Chondrocyte (in vitro differentiated cells): Measurements from ENCODE around the gene SSBP4. TPM values are rescaled to one million over a fixed set of nuclear protein-coding genes. Genes with fewer than 3 reads are reported as not detected.
"Not testable (repeated sequence)": the region's sequence is repeated elsewhere in the genome, so short reads cannot be mapped to it uniquely, and the experiment has no call there.

Source experiments
- DNase-seq: peaks from one replicate; pipeline ENCODE4 v3.0.0; 2021; ENCODE audit warnings: mixed read lengths, low spot score
- H3K27ac Mint-ChIP-seq: one replicate; pipeline ENCODE4 v1.8.0; 2021; ENCODE audit warnings: mild to moderate bottlenecking, moderate library complexity, mixed read lengths; ENCODE audit not compliant: unreplicated experiment
- H3K27me3 Mint-ChIP-seq: 2 replicates; pipeline ENCODE4 v1.8.0; 2021; ENCODE audit warnings: low read depth, mixed read lengths
- H3K36me3 Mint-ChIP-seq: 2 replicates; pipeline ENCODE4 v1.8.0; 2021; ENCODE audit warnings: low read depth, mixed read lengths
- H3K4me1 Mint-ChIP-seq: 2 replicates; pipeline ENCODE4 v1.8.0; 2021; ENCODE audit warnings: low read depth, mild to moderate bottlenecking, mixed read lengths
- H3K4me3 Mint-ChIP-seq: one replicate; pipeline ENCODE4 v1.8.0; 2021; ENCODE audit warnings: mild to moderate bottlenecking, moderate library complexity, mixed read lengths; ENCODE audit not compliant: unreplicated experiment
- H3K9me3 Mint-ChIP-seq: 2 replicates; pipeline ENCODE4 v1.8.0; 2021; ENCODE audit warnings: low read depth, mixed read lengths
- total RNA-seq: library from RNA; stranded (reverse); gene quantifications from 3 replicates; pipeline ENCODE4 v1.2.1, GENCODE V29; 2021
- TF ChIP-seq, protein P1 (sequence below): fragments of 200-600 bp; sonication (generic); IDR thresholded peaks from 2 replicates; pipeline ENCODE4 v1.5.0; 2021; ENCODE audit warnings: antibody characterized with exemption, mild to moderate bottlenecking, moderate library complexity

SSBP4 gene
- total RNA-seq, 1 donor from 2014 or later = 56.3 TPM

- Mint-ChIP-seq H3K9me3 (no peaks in the 10 kb centered on the region), H3K4me3 (no peak overlapping the region), H3K27me3 (no peaks in the 10 kb centered on the region), H3K36me3 (peaks cover 6% of the 10 kb centered on the region), H3K27ac (no peak overlapping the region), H3K4me1 (peaks cover 17% of the 10 kb centered on the region)
- DNase-seq = no peak
- TF ChIP-seq, protein P1, sequence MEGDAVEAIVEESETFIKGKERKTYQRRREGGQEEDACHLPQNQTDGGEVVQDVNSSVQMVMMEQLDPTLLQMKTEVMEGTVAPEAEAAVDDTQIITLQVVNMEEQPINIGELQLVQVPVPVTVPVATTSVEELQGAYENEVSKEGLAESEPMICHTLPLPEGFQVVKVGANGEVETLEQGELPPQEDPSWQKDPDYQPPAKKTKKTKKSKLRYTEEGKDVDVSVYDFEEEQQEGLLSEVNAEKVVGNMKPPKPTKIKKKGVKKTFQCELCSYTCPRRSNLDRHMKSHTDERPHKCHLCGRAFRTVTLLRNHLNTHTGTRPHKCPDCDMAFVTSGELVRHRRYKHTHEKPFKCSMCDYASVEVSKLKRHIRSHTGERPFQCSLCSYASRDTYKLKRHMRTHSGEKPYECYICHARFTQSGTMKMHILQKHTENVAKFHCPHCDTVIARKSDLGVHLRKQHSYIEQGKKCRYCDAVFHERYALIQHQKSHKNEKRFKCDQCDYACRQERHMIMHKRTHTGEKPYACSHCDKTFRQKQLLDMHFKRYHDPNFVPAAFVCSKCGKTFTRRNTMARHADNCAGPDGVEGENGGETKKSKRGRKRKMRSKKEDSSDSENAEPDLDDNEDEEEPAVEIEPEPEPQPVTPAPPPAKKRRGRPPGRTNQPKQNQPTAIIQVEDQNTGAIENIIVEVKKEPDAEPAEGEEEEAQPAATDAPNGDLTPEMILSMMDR = no peak
These were observed 25.4 kb upstream of the SSBP4 start for GRCh38 chr19:18393836-18394235.

GRCh38 chr19:18396471-18397241 lies 22.5 kb upstream of the SSBP4 start:
- TF ChIP-seq, protein P1 = no peak
- Mint-ChIP-seq H3K4me3 (no peak overlapping the region), H3K27me3 (no peaks in the 10 kb centered on the region), H3K9me3 (no peaks in the 10 kb centered on the region), H3K27ac (no peak overlapping the region), H3K36me3 (no peaks in the 10 kb centered on the region), H3K4me1 (peaks cover 10% of the 10 kb centered on the region)
- DNase-seq = no peak

DNA sequence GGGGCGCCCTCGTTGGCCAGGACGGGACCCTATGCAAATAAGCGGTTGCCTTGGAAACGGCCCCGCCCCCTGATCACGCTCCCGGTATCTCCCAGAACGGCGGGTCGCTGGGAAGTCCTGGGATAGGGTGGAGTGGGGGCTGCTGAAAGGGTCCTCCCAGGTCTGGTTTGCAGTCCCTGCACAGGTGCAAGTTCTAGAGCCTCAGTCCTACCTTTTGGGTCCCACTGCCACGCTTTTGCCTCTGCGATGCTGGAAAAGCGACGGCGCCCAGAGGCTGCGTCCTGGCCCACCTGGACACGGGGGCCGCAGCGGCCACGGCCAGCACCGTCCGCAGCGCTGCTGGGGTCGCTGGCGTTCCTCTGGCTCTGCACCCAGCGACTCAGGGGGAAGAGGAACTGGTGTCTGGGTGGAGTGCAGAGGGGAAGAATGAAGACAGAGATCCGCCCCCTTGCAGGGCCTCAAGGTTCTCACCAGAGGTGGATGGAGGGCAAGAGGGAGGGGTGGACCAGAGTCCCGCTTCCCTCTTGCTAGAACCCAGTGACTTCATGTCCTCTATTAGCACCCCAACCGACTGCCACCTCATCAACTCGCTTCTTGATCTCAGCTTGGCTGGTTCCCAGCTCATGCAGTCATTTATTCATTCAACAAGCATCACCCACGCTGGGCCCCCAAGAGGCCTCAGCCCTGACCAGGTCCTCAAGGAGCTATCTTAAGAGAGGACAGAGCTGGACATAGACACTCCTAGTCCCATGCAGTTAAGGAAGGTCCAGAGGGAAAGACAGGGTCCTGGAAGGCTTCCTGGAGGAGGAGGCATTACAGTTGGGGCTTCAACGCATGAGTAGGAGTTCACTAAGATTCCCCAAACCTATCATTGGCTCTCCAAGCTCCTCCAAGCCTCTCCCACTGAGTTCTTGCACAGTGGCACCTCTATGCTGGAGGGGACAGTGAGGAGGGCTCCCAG lies 21.7 kb upstream of the SSBP4 start, which contains the start of gene LRRC25:
Gene LRRC25 (minus strand): TSS at position 381 of the 961 bp plus-strand sequence. CDS start 659 bp downstream, outside the sequence.
- Mint-ChIP-seq H3K27me3 (no peaks in the 10 kb centered on the region), H3K9me3 (no peaks in the 10 kb centered on the region), H3K27ac (no peak within 1 kb of the TSS), H3K4me1 (peaks cover 15% of the 10 kb centered on the region), H3K36me3 (no peaks in the 10 kb centered on the region), H3K4me3 (no peak within 1 kb of the TSS)
- TF ChIP-seq, protein P1 = no peak
- DNase-seq = no peak

- Mint-ChIP-seq H3K4me3 (no peak overlapping the region), H3K4me1 (peaks cover 18% of the 10 kb centered on the region), H3K36me3 (no peaks in the 10 kb centered on the region), H3K27me3 (no peaks in the 10 kb centered on the region), H3K9me3 (no peaks in the 10 kb centered on the region), H3K27ac (peak overlapping the region; percentile 17)
- no peak for DNase-seq
- TF ChIP-seq, protein P1 = no peak
These were observed 20.2 kb upstream of the SSBP4 start for GRCh38 chr19:18399008-18399407.

GRCh38 chr19:18401580-18402112 lies 17.6 kb upstream of the SSBP4 start:
- Mint-ChIP-seq H3K27me3 (no peaks in the 10 kb centered on the region), H3K36me3 (no peaks in the 10 kb centered on the region), H3K9me3 (no peaks in the 10 kb centered on the region), H3K4me1 (peaks cover 18% of the 10 kb centered on the region), H3K27ac (peak overlapping the region; percentile 87), H3K4me3 (peak overlapping the region; percentile 37)
- DNase-seq = no peak
- TF ChIP-seq, protein P1 = peak; percentile 73

DNA sequence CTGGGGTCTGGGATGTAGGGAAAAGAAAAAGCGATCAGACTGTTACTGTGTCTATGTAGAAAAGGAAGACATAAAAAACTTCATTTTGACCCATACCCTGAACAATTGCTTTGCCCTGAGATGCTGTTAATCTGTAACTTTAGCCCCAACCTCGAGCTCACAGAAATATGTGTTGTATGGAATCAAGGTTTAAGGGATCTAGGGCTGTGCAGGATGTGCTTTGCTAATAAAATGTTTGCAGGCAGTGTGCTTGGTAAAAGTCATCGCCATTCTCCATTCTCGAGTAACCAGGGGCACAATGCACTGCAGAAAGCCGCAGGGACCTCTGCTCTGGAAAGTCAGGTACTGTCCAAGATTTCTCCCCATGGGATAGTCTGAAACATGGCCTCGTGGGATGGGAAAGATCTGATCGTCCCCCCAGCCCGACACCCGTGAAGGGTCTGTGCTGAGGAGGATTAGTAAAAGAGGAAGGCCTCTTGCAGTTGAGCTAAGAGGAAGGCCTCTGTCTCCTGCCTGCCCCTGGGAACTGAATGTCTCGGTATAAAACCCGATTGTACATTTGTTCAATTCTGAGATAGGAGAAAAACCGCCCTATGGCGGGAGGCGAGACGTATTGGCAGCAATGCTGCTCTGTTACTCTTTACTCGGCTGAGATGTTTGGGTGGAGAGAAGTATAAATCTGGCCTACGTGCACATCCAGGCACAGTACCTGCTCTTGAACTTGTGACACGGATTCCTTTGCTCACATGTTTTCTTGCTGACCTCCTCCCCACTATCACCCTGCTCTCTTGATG lies 16.5 kb upstream of the SSBP4 start:
- H3K4me1 Mint-ChIP-seq = peaks cover 17% of the 10 kb centered on the region
- not testable (repeated sequence) for DNase-seq, H3K4me3 Mint-ChIP-seq, H3K27ac Mint-ChIP-seq, H3K27me3 Mint-ChIP-seq, H3K36me3 Mint-ChIP-seq, H3K9me3 Mint-ChIP-seq

GRCh38 chr19:18405754-18406153 lies 13.4 kb upstream of the SSBP4 start:
- H3K4me1 Mint-ChIP-seq = peaks cover 19% of the 10 kb centered on the region
- H3K9me3 Mint-ChIP-seq, H3K27me3 Mint-ChIP-seq, H3K36me3 Mint-ChIP-seq, H3K27ac Mint-ChIP-seq, H3K4me3 Mint-ChIP-seq, DNase-seq: not testable (repeated sequence)
